ENCODE results near the gene MEI1. TPM values are rescaled to one million over a fixed set of nuclear protein-coding genes. Genes with fewer than 3 reads are reported as not detected.
A peak's percentile ranks its signal among the peaks of the same experiment; 100 is the strongest.

MEI1 gene
- total RNA-seq, 1 donor from 2014 or later: 1.5 TPM

GRCh38 chr22:41757502-41757901, 58.2 kb downstream of the MEI1 start:
- no peak overlapping the region for H3K4me3 ChIP-seq (ENCODE audit: low read depth, low read length)
- no peaks in the 10 kb centered on the region for H3K27me3 ChIP-seq (ENCODE audit: control insufficient read depth, insufficient read depth, low read length)
- no peak for DNase-seq (ENCODE audit: low read depth)
- TF ChIP-seq CTCF (IDR thresholded peaks at IDR 0.05; ENCODE audit: insufficient read depth, low read length, poor library complexity, severe bottlenecking): no peak
- no peaks in the 10 kb centered on the region for H3K36me3 ChIP-seq (ENCODE audit: control insufficient read depth, insufficient read depth, low read length)

GRCh38 chr22:41758231-41758630, 58.9 kb downstream of the MEI1 start:
- Histone ChIP-seq H3K36me3 (ENCODE audit: control insufficient read depth, insufficient read depth, low read length) (no peaks in the 10 kb centered on the region), H3K27me3 (ENCODE audit: control insufficient read depth, insufficient read depth, low read length) (no peaks in the 10 kb centered on the region), H3K4me3 (ENCODE audit: low read depth, low read length) (no peak overlapping the region)
- no peak for TF ChIP-seq CTCF (IDR thresholded peaks at IDR 0.05; ENCODE audit: insufficient read depth, low read length, poor library complexity, severe bottlenecking)
- no peak for DNase-seq (ENCODE audit: low read depth)

- H3K27me3 ChIP-seq (ENCODE audit: control insufficient read depth, insufficient read depth, low read length): no peaks in the 10 kb centered on the region
- no peak for DNase-seq (ENCODE audit: low read depth)
- no peaks in the 10 kb centered on the region for H3K36me3 ChIP-seq (ENCODE audit: control insufficient read depth, insufficient read depth, low read length)
- no peak overlapping the region for H3K4me3 ChIP-seq (ENCODE audit: low read depth, low read length)
- TF ChIP-seq CTCF (IDR thresholded peaks at IDR 0.05; ENCODE audit: insufficient read depth, low read length, poor library complexity, severe bottlenecking): peak; percentile 38
These were observed 63.9 kb downstream of the MEI1 start for GRCh38 chr22:41762980-41763779.

- no peak for TF ChIP-seq CTCF (IDR thresholded peaks at IDR 0.05; ENCODE audit: insufficient read depth, low read length, poor library complexity, severe bottlenecking)
- H3K4me3 ChIP-seq (ENCODE audit: low read depth, low read length): no peak overlapping the region
- no peaks in the 10 kb centered on the region for H3K27me3 ChIP-seq (ENCODE audit: control insufficient read depth, insufficient read depth, low read length)
- DNase-seq (ENCODE audit: low read depth): peak; percentile 14
- no peaks in the 10 kb centered on the region for H3K36me3 ChIP-seq (ENCODE audit: control insufficient read depth, insufficient read depth, low read length)
These were observed 67.2 kb downstream of the MEI1 start for GRCh38 chr22:41766476-41766875.

- no peaks in the 10 kb centered on the region for H3K36me3 ChIP-seq (ENCODE audit: control insufficient read depth, insufficient read depth, low read length)
- TF ChIP-seq CTCF (IDR thresholded peaks at IDR 0.05; ENCODE audit: insufficient read depth, low read length, poor library complexity, severe bottlenecking): no peak
These were observed 69.1 kb downstream of the MEI1 start for GRCh38 chr22:41768430-41768829.

More at GRCh38 chr22:41768430-41768829, 69.1 kb downstream of the MEI1 start:
- no peak overlapping the region for H3K4me3 ChIP-seq (ENCODE audit: low read depth, low read length)
- H3K27me3 ChIP-seq (ENCODE audit: control insufficient read depth, insufficient read depth, low read length): no peaks in the 10 kb centered on the region
- peak; percentile 88 for DNase-seq (ENCODE audit: low read depth)

All from kidney epithelial cell (primary cell).